Central memory CD8-positive, alpha-beta T cell (primary cell): ENCODE results near the gene CCL11.

Source experiments
- ATAC-seq: fragments of 150-1000 bp; cut with Tn5 transposase; replicated peaks from 2 replicates; pipeline ENCODE4 v1.10.0; 2022; ENCODE audit warnings: mild to moderate bottlenecking, moderate FRiP score, moderate number of reproducible peaks; ENCODE audit not compliant: poor library complexity, severe bottlenecking; ENCODE audit errors: extremely low read depth
- DNase-seq, 2 donors: peaks; one replicate each; pipeline ENCODE4 v3.0.0; 2021; ENCODE audit warnings: low spot score in 2 of 2
- H3K27ac Mint-ChIP-seq: one replicate; pipeline ENCODE4 v1.8.0; 2022; ENCODE audit warnings: low read depth, mild to moderate bottlenecking, moderate library complexity, mixed read lengths
- H3K27me3 Mint-ChIP-seq: one replicate; pipeline ENCODE4 v1.8.0; 2022; ENCODE audit warnings: mixed read lengths
- H3K36me3 Mint-ChIP-seq: one replicate; pipeline ENCODE4 v1.8.0; 2022; ENCODE audit warnings: mild to moderate bottlenecking, moderate library complexity, mixed read lengths; ENCODE audit not compliant: insufficient read depth
- H3K4me1 Mint-ChIP-seq: one replicate; pipeline ENCODE4 v1.8.0; 2022; ENCODE audit warnings: mixed read lengths
- H3K4me3 Mint-ChIP-seq: one replicate; pipeline ENCODE4 v1.8.0; 2022; ENCODE audit warnings: mild to moderate bottlenecking, moderate library complexity, mixed read lengths
- H3K9me3 Mint-ChIP-seq: one replicate; pipeline ENCODE4 v1.8.0; 2022; ENCODE audit warnings: mixed read lengths

Gene CCL11

GRCh38 chr17:34285286-34285792 is at the start of gene CCL11:
CCL11 (plus strand) TSS chr17:34285742; CDS start chr17:34285809, 67 bp downstream.
- DNase-seq (no peak), ATAC-seq (no peak)
- Mint-ChIP-seq H3K4me3 (no peak within 1 kb of the TSS), H3K27me3 (peaks cover 66% of the 10 kb centered on the region), H3K36me3 (no peaks in the 10 kb centered on the region), H3K27ac (no peak within 1 kb of the TSS), H3K9me3 (no peaks in the 10 kb centered on the region), H3K4me1 (no peaks in the 10 kb centered on the region)

- Mint-ChIP-seq H3K4me1 (no peaks in the 10 kb centered on the region), H3K36me3 (no peaks in the 10 kb centered on the region), H3K4me3 (no peak overlapping the region), H3K27ac (no peak overlapping the region), H3K27me3 (peaks cover 43% of the 10 kb centered on the region), H3K9me3 (no peaks in the 10 kb centered on the region)
- ATAC-seq, result no peak
- no peak for DNase-seq
Measured at GRCh38 chr17:34236281-34236892, 49.2 kb upstream of the CCL11 start.

GRCh38 chr17:34237458-34237857 is 48.1 kb upstream of the CCL11 start:
- Mint-ChIP-seq H3K27ac (no peak overlapping the region), H3K4me1 (no peaks in the 10 kb centered on the region), H3K27me3 (peaks cover 41% of the 10 kb centered on the region), H3K9me3 (no peaks in the 10 kb centered on the region), H3K4me3 (no peak overlapping the region), H3K36me3 (no peaks in the 10 kb centered on the region)
- ATAC-seq (no peak), DNase-seq (no peak)

GRCh38 chr17:34241062-34241461 is 44.5 kb upstream of the CCL11 start:
- ATAC-seq (no peak), DNase-seq (no peak)
- no peak overlapping the region for H3K4me3 Mint-ChIP-seq
- no peaks in the 10 kb centered on the region for H3K36me3 Mint-ChIP-seq
- H3K4me1 Mint-ChIP-seq, result no peaks in the 10 kb centered on the region
- no peak overlapping the region for H3K27ac Mint-ChIP-seq
- peaks cover 22% of the 10 kb centered on the region for H3K27me3 Mint-ChIP-seq
- no peaks in the 10 kb centered on the region for H3K9me3 Mint-ChIP-seq

GRCh38 chr17:34242587-34243363 is 42.8 kb upstream of the CCL11 start:
- Mint-ChIP-seq H3K9me3 (no peaks in the 10 kb centered on the region), H3K27me3 (peaks cover 24% of the 10 kb centered on the region), H3K4me3 (no peak overlapping the region), H3K36me3 (no peaks in the 10 kb centered on the region), H3K4me1 (no peaks in the 10 kb centered on the region), H3K27ac (no peak overlapping the region)
- no peak for DNase-seq
- ATAC-seq, result no peak

DNA sequence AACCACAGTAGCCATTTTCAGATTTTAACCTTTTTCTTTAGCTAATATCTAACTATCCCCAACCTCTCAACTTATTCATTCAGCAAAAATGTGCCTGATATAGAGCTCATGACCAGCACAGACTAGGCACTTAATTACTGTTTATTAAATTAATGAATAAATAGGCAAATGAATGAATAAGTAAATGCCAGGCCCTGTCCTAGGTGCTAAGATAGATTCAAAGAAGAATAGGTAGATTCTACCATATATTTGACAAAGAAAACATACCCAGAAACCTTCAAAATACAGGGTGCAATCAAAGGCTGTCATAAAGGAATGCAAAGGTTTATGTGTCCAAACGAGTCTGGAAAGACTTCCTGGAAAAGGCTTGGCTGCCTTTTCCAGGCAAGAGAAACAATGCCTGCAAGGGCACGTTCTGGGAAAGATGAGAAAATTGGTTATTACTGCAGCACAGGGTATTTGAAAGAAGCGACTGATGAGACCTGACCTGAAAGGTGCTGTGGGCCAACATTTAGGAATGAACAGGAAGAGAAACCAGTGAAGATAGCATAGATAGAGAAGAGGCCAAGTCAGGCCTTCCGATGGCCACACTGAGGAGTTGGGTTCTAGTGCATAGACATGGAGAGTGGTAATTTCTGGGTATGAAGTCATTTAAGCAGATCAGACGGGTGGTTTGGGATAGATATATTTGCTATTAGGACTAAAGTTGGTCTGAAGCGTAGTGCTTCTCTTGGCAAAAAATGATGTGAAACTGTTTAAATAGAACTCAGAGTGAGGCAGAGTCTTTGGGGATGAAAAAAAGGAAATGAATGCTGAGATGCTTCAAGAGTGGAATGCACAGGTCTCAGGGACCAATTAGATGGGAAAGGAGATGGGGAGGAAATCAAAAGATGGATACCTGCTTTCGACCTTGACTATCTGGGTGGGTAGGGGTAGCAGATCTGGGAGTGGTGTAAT is 41.9 kb upstream of the CCL11 start:
- Mint-ChIP-seq H3K9me3 (no peaks in the 10 kb centered on the region), H3K27ac (no peak overlapping the region), H3K4me1 (no peaks in the 10 kb centered on the region), H3K36me3 (no peaks in the 10 kb centered on the region), H3K27me3 (peaks cover 32% of the 10 kb centered on the region), H3K4me3 (no peak overlapping the region)
- ATAC-seq (no peak), DNase-seq (no peak)

DNA sequence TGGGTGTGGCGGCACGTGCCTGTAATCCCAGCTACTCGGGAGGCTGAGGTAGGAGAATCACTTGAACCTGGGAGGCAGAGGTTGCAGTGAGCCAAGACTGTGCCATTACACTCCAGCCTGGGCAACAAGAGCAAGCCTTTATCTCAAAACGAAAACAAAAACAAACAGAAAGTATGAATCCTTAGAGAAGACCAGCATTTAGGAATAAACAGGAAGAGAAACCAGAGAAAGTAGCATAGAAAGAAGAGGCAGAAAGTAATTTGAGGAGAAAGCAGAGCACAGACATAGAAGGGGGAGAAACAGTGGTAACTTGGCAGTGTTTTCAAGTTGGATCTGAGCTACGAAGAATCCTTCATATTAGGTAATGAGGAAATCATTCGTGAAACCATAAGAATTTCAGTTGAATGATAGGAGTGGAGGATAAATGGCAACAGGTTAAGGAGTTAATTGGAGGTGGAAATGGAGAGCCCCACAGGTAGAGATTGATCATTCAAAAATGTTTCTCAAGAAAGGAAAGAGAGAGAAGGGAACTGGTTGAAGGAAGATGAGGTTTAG is 40.1 kb upstream of the CCL11 start:
- H3K27ac Mint-ChIP-seq, result no peak overlapping the region
- H3K4me3 Mint-ChIP-seq, result no peak overlapping the region

DNA sequence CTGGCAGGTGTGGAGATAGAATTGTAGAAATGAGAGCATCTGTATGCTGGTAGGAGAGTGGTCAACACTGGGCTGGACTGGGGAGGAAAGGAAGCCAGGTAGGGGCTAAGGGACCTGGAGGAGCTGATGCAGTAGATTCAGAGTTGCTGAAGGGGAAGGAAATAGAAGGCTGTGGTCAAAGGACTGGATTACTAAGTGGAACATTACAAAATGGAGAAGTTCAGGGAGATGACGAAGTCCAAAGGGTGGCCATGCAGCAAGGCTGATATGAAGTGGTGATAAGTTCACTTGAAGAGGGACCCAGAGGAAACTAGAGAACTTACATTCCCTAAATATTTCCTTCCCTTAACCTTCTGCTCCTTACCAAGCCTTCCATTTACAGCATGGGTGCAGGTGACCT is 39.1 kb upstream of the CCL11 start:
- no peaks in the 10 kb centered on the region for H3K9me3 Mint-ChIP-seq

More for the DNA sequence above, 40.1 kb upstream of the CCL11 start:
- Mint-ChIP-seq H3K4me1 (no peaks in the 10 kb centered on the region), H3K36me3 (no peaks in the 10 kb centered on the region), H3K27me3 (peaks cover 14% of the 10 kb centered on the region), H3K9me3 (no peaks in the 10 kb centered on the region)
- no peak for ATAC-seq
- DNase-seq, result no peak

DNA sequence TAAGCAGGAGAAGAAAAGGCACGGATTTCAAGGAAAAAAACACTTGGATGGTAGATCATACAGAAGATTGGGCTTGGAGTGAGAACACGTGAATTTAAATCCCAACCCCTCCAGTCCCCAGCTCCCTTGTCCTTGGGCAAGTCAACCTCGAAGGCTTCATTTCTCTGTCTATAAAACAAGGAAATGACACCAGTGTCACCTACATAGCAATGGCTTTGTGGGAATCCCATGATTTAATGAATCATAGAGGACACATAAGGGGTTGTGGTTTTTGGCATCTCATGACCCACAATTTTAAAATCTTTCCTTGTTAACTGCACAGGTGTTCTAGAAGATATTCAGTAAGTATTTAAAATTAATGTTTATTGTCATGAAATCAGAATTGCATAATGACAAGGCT is 38.7 kb upstream of the CCL11 start:
- Mint-ChIP-seq H3K27ac (no peak overlapping the region), H3K36me3 (no peaks in the 10 kb centered on the region), H3K4me1 (no peaks in the 10 kb centered on the region), H3K4me3 (no peak overlapping the region), H3K9me3 (no peaks in the 10 kb centered on the region), H3K27me3 (peaks cover 25% of the 10 kb centered on the region)
- DNase-seq (no peak), ATAC-seq (no peak)

More for the DNA sequence above, 39.1 kb upstream of the CCL11 start:
- DNase-seq (no peak), ATAC-seq (no peak)
- peaks cover 20% of the 10 kb centered on the region for H3K27me3 Mint-ChIP-seq
- H3K36me3 Mint-ChIP-seq, result no peaks in the 10 kb centered on the region
- no peak overlapping the region for H3K27ac Mint-ChIP-seq
- no peaks in the 10 kb centered on the region for H3K4me1 Mint-ChIP-seq
- no peak overlapping the region for H3K4me3 Mint-ChIP-seq

DNA sequence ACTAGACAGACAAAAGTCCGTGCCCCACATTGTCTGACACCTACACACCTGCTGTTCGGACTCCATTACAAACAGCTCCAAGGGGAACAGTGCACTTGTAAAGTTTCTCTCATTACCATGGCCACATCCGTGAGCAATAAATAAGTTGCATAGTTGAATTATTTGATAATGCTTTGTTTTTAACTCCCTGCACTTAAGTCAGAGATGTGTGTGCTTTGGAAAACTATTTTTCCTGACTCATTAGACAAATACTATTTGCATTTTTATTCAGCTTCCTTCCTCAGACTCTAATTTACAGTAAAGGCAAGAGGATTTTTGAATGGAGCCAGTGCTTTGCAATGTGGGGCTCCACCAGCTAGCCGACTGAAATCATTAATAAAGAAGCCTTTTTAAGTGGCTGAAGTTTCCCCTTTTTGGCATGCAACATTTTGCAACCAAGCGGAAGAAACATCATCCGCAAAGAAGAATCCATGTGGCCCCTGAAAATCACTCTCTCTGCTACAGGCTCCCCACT is 37.0 kb upstream of the CCL11 start:
- Mint-ChIP-seq H3K36me3 (no peaks in the 10 kb centered on the region), H3K4me1 (no peaks in the 10 kb centered on the region), H3K4me3 (no peak overlapping the region), H3K9me3 (no peaks in the 10 kb centered on the region), H3K27ac (no peak overlapping the region), H3K27me3 (peaks cover 42% of the 10 kb centered on the region)
- DNase-seq (no peak), ATAC-seq (no peak)

- no peak overlapping the region for H3K4me3 Mint-ChIP-seq
- no peak for ATAC-seq
- no peaks in the 10 kb centered on the region for H3K4me1 Mint-ChIP-seq
Measured at GRCh38 chr17:34249061-34249460, 36.5 kb upstream of the CCL11 start.

GRCh38 chr17:34249478-34249877 is 36.1 kb upstream of the CCL11 start:
- Mint-ChIP-seq H3K36me3 (no peaks in the 10 kb centered on the region), H3K27me3 (peaks cover 49% of the 10 kb centered on the region), H3K27ac (no peak overlapping the region), H3K4me3 (no peak overlapping the region), H3K4me1 (no peaks in the 10 kb centered on the region), H3K9me3 (no peaks in the 10 kb centered on the region)
- ATAC-seq, result no peak
- DNase-seq, result no peak

More at GRCh38 chr17:34249061-34249460, 36.5 kb upstream of the CCL11 start:
- Mint-ChIP-seq H3K9me3 (no peaks in the 10 kb centered on the region), H3K36me3 (no peaks in the 10 kb centered on the region), H3K27me3 (peaks cover 46% of the 10 kb centered on the region), H3K27ac (no peak overlapping the region)
- DNase-seq, result no peak
